SK-N-SH (cell line): ENCODE results near the gene SRGAP1. TPM values are rescaled to one million over a fixed set of nuclear protein-coding genes. Genes with fewer than 3 reads are reported as not detected.
A peak's percentile ranks its signal among the peaks of the same experiment; 100 is the strongest.

Experiments used
- CTCF ChIA-PET: fragments of 300-600, 350-600 bp; formaldehyde crosslinking; extraction: SDS; loops from one replicate; lab custom pipeline; 2021; lab: Yijun Ruan, JAX
- POLR2A ChIA-PET: fragments of 350-600 bp; sonication (Branson Sonifier 250); formaldehyde crosslinking; extraction: SDS; loops from one replicate; lab custom pipeline; 2020; ENCODE audit warnings: antibody characterized with exemption, inconsistent platforms; lab: Yijun Ruan, JAX
- DNase-seq: peaks from one replicate; pipeline ENCODE4 v3.0.0; 2012
- H2AFZ ChIP-seq: fragments of 200-600 bp; sonication (generic); 2 replicates; pipeline ENCODE4 v1.8.1; 2016; ENCODE audit warnings: antibody characterized with exemption, mild to moderate bottlenecking, low read depth
- H3F3A ChIP-seq: fragments of 200-600 bp; sonication (generic); replicated peaks from 2 replicates; pipeline ENCODE3; 2016; ENCODE audit warnings: antibody characterized with exemption, mild to moderate bottlenecking; ENCODE audit not compliant: insufficient read depth
- H3K27ac ChIP-seq, 2 experiments: fragments of 200-500 bp in 1 of 2; fragments of 200-600 bp in 1 of 2; sonication (Bioruptor generic) in 1 of 2; sonication (generic), shearing (Covaris generic) in 1 of 2; 2 replicates each; pipeline versions ENCODE4 v1.5.1 to v1.6.1; 2014 to 2016; ENCODE audit warnings: low read depth in 2 of 2, inconsistent platforms in 1 of 2, low read length in 1 of 2, mild to moderate bottlenecking in 1 of 2, mixed read lengths in 1 of 2
- H3K27me3 ChIP-seq: fragments of 200-600 bp; sonication (generic), shearing (Covaris generic); 2 replicates; pipeline ENCODE4 v1.6.1; 2016; ENCODE audit warnings: mixed run types; ENCODE audit not compliant: insufficient read depth
- H3K36me3 ChIP-seq, 2 experiments: fragments of 200-500 bp in 1 of 2; fragments of 200-600 bp in 1 of 2; sonication (Bioruptor generic) in 1 of 2; sonication (generic) in 1 of 2; replicated peaks in 1 of 2; 2 replicates each; pipeline versions ENCODE3 to v1.5.1; 2014 to 2016; ENCODE audit warnings: low read length in 1 of 2, mild to moderate bottlenecking in 1 of 2; ENCODE audit not compliant: insufficient read depth in 2 of 2, control insufficient read depth in 1 of 2
- H3K4me1 ChIP-seq, 2 experiments: fragments of 200-500 bp in 1 of 2; fragments of 200-600 bp in 1 of 2; sonication (Bioruptor generic) in 1 of 2; sonication (generic), shearing (Covaris generic) in 1 of 2; 2 replicates each; pipeline versions ENCODE4 v1.5.1 to v1.6.1; 2014 to 2016; ENCODE audit warnings: low read depth in 1 of 2, low read length in 1 of 2, mixed run types in 1 of 2; ENCODE audit not compliant: insufficient read depth in 2 of 2, control insufficient read depth in 1 of 2
- H3K4me2 ChIP-seq: fragments of 200-600 bp; sonication (generic), shearing (Covaris generic); 2 replicates; pipeline ENCODE4 v1.6.1; 2017; ENCODE audit warnings: mixed run types
- H3K4me3 ChIP-seq, 2 experiments: fragments of 200-500 bp in 1 of 2; fragments of 200-600 bp in 1 of 2; sonication (Bioruptor generic) in 1 of 2; sonication (generic), shearing (Covaris generic) in 1 of 2; 2 replicates each; pipeline versions ENCODE4 v1.5.1 to v1.8.1; 2014 to 2016; ENCODE audit warnings: low read depth in 2 of 2, inconsistent platforms in 1 of 2, low read length in 1 of 2, mild to moderate bottlenecking in 1 of 2, mixed read lengths in 1 of 2, moderate library complexity in 1 of 2
- H3K79me2 ChIP-seq: fragments of 200-600 bp; sonication (generic); 2 replicates; pipeline ENCODE4 v1.8.1; 2017; ENCODE audit warnings: mild to moderate bottlenecking; ENCODE audit not compliant: insufficient read depth
- H3K9ac ChIP-seq: fragments of 200-600 bp; sonication (generic); 2 replicates; pipeline ENCODE4 v1.6.1; 2017; ENCODE audit warnings: mixed run types
- H3K9me2 ChIP-seq: fragments of 200-600 bp; sonication (generic); 2 replicates; pipeline ENCODE4 v1.6.1; 2017; ENCODE audit warnings: mixed run types
- H3K9me3 ChIP-seq: fragments of 200-600 bp; sonication (generic); 2 replicates; pipeline ENCODE4 v1.6.1; 2017; ENCODE audit warnings: mixed run types, mild to moderate bottlenecking, moderate library complexity
- H4K20me1 ChIP-seq: fragments of 200-600 bp; sonication (generic); 2 replicates; pipeline ENCODE4 v1.6.1; 2017; ENCODE audit warnings: mild to moderate bottlenecking, mixed run types; ENCODE audit not compliant: insufficient read depth
- ELF1 ChIP-seq: IDR thresholded peaks from 2 replicates; pipeline ENCODE4 v1.4.0; 2012
- FOSL2 ChIP-seq: IDR thresholded peaks from 2 replicates; pipeline ENCODE4 v1.4.0; 2012; ENCODE audit warnings: low read depth, mild to moderate bottlenecking, moderate library complexity, borderline replicate concordance
- FOXJ3 ChIP-seq: sonication (generic); formaldehyde crosslinking; IDR thresholded peaks from 2 replicates; pipeline ENCODE4 v1.5.1; 2020; ENCODE audit warnings: mild to moderate bottlenecking, missing genetic modification reagents
- FOXM1 ChIP-seq: IDR thresholded peaks from 2 replicates; pipeline ENCODE4 v1.4.0; 2012; ENCODE audit warnings: low read depth, mild to moderate bottlenecking
- NRF1 ChIP-seq: IDR thresholded peaks from 2 replicates; pipeline ENCODE4 v1.6.1; 2012; ENCODE audit warnings: low read depth, mild to moderate bottlenecking, low read length
- PBX3 ChIP-seq: IDR thresholded peaks from 2 replicates; pipeline ENCODE4; 2012
- RAD21 ChIP-seq: IDR thresholded peaks from 2 replicates; pipeline ENCODE4 v1.6.1; 2012; ENCODE audit warnings: mild to moderate bottlenecking, low read length
- RCOR1 ChIP-seq: fragments of 150-350 bp; IDR thresholded peaks from 2 replicates; pipeline ENCODE4 v1.6.1; 2017; ENCODE audit warnings: antibody characterized with exemption, low read length
- SMC3 ChIP-seq: IDR thresholded peaks from 2 replicates; pipeline ENCODE4 v1.6.1; 2012; ENCODE audit warnings: low read depth, low read length, improper control_type of control experiment
- TCF12 ChIP-seq: IDR thresholded peaks from 2 replicates; pipeline ENCODE4 v1.4.0; 2012
- TEAD4 ChIP-seq: IDR thresholded peaks from 2 replicates; pipeline ENCODE4 v1.4.0; 2012; ENCODE audit warnings: mild to moderate bottlenecking, borderline replicate concordance; ENCODE audit not compliant: insufficient read depth
- YY1 ChIP-seq: IDR thresholded peaks from 2 replicates; pipeline ENCODE4 v1.4.0; 2012; ENCODE audit warnings: low read depth, mild to moderate bottlenecking
- ZBTB33 ChIP-seq: IDR thresholded peaks from 2 replicates; pipeline ENCODE4 v1.4.0; 2012; ENCODE audit warnings: low read depth, borderline replicate concordance
- polyA plus RNA-seq, 3 experiments: library from polyadenylated mRNA; depleted of rRNA; stranded (reverse); fragments of >200 nt; gene quantifications; 2 replicates each; pipeline ENCODE4 v1.2.3, GENCODE V29; 2012
- TF ChIP-seq, protein P1 (sequence below): fragments of 200-600 bp; sonication (generic); IDR thresholded peaks from 2 replicates; pipeline ENCODE4 v1.6.1; 2017; ENCODE audit warnings: antibody characterized with exemption, mild to moderate bottlenecking, moderate library complexity
- TF ChIP-seq, protein P2 (sequence below): IDR thresholded peaks from 2 replicates; pipeline ENCODE4 v1.4.0; 2012; ENCODE audit warnings: low read depth, borderline replicate concordance

The SRGAP1 gene
- polyA plus RNA-seq, 1 of the 3 experiments (the other 2 are of a cell fraction): 2.6 TPM

- POLR2A ChIA-PET: no interaction called here
- H3K9me3 ChIP-seq: no peaks in the 10 kb centered on the region
- CTCF ChIA-PET: interaction anchor here (0.6 kb wide), 1 partner anchor 50 kb away, joined by 3 read pairs; no protein-coding TSS in a partner anchor
Measured at GRCh38 chr12:64077922-64078321, 233.4 kb downstream of the SRGAP1 start.

More at GRCh38 chr12:64077922-64078321, 233.4 kb downstream of the SRGAP1 start:
- no peaks in the 10 kb centered on the region for H3K79me2 ChIP-seq
- H3K4me1 ChIP-seq: peaks cover 7 to 10% of the 10 kb centered on the region in 2 experiments; a peak in 3 of 4 replicates
- no peaks in the 10 kb centered on the region for H4K20me1 ChIP-seq
- H3K36me3 ChIP-seq: peaks cover 11 to 35% of the 10 kb centered on the region in 2 experiments
- peaks cover 16% of the 10 kb centered on the region for H3F3A ChIP-seq
- peak; percentile 34; the same call in 1 of the 2 replicates for TF ChIP-seq RAD21
- TF ChIP-seq, protein P1, sequence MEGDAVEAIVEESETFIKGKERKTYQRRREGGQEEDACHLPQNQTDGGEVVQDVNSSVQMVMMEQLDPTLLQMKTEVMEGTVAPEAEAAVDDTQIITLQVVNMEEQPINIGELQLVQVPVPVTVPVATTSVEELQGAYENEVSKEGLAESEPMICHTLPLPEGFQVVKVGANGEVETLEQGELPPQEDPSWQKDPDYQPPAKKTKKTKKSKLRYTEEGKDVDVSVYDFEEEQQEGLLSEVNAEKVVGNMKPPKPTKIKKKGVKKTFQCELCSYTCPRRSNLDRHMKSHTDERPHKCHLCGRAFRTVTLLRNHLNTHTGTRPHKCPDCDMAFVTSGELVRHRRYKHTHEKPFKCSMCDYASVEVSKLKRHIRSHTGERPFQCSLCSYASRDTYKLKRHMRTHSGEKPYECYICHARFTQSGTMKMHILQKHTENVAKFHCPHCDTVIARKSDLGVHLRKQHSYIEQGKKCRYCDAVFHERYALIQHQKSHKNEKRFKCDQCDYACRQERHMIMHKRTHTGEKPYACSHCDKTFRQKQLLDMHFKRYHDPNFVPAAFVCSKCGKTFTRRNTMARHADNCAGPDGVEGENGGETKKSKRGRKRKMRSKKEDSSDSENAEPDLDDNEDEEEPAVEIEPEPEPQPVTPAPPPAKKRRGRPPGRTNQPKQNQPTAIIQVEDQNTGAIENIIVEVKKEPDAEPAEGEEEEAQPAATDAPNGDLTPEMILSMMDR: peak; percentile 59
- TF ChIP-seq SMC3: no peak
- TF ChIP-seq ZBTB33: no peak
- no peak for TF ChIP-seq YY1
- TF ChIP-seq TCF12: no peak
- TF ChIP-seq, protein P2, sequence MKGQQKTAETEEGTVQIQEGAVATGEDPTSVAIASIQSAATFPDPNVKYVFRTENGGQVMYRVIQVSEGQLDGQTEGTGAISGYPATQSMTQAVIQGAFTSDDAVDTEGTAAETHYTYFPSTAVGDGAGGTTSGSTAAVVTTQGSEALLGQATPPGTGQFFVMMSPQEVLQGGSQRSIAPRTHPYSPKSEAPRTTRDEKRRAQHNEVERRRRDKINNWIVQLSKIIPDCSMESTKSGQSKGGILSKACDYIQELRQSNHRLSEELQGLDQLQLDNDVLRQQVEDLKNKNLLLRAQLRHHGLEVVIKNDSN: no peak
- no peak for TF ChIP-seq PBX3
- no peak for TF ChIP-seq ELF1
- TF ChIP-seq NRF1: no peak
- TF ChIP-seq FOXM1: no peak
- no peak for TF ChIP-seq RCOR1
- TF ChIP-seq FOSL2: no peak
- TF ChIP-seq FOXJ3: no peak
- no peak for TF ChIP-seq TEAD4
- TF ChIP-seq, all 33 proteins: peak for 2
- H3K4me2 ChIP-seq: no peak overlapping the region
- no peak for DNase-seq
- no peak overlapping the region for H2AFZ ChIP-seq
- no peak overlapping the region for H3K27ac ChIP-seq
- no peaks in the 10 kb centered on the region for H3K9me2 ChIP-seq
- no peak overlapping the region for H3K9ac ChIP-seq
- H3K27me3 ChIP-seq: no peaks in the 10 kb centered on the region
- no peak overlapping the region for H3K4me3 ChIP-seq
